GM18520 (cell line): ENCODE results near the gene SETDB2.

Source experiments
- ATAC-seq: cut with Tn5 transposase; IDR thresholded peaks from one replicate; pipeline ENCODE4 v1.9.1; 2021; ENCODE audit not compliant: unreplicated experiment

Gene SETDB2

DNA sequence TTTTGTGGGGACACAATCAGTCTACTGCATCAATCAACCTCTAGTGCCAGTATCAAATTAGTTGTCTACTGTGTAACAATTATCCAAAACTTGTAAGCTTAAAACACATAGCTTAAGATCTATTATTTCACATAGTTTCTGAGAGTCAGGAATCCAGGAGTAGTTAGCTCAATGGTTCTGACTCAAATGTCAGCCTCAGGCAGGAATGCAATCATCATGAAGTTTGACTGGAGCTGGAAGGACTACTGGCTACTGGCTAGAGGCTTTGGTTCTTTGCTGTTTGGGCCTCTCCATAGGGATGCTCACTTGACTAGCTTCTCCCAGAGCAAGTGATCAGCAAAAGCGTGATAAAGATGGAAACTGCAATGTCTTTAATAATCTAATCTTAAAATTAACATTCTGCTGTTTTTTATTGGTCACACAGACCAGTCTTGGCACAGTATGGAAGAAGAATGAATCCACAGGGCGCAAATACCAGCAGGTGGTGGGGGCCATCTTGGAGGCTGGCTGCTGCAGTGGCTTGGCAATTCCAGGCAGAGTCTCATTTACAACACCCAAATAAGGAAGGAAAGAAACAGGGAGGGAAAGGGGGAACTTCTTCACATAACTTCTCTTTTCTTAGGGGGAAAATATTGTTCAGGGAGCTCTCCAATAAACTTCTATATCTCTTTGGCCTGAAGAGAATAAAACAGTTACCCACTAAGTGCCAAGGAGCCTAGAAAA is 15.9 kb upstream of the SETDB2 start:
- ATAC-seq = no peak

DNA sequence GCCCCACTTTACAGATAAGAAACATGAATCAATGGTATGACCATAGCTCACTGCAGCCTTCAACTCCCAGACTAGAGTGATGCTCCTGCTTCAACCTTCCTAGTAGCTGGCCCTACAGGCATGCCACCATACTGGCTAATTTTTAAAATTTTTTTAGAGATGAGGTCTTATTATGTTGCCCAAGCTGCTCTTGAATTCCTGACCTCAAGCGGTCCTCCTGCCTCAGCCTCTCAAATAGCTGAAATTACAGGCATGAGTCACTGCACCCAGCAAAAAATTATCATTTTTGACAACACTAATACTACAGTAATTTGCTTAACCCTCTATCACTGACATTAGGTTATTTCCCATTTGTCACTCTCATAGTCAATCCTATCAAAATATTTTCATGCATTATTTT is 15.0 kb upstream of the SETDB2 start:
- ATAC-seq = no peak

GRCh38 chr13:49435992-49436391 is 8.1 kb upstream of the SETDB2 start:
- ATAC-seq = no peak

DNA sequence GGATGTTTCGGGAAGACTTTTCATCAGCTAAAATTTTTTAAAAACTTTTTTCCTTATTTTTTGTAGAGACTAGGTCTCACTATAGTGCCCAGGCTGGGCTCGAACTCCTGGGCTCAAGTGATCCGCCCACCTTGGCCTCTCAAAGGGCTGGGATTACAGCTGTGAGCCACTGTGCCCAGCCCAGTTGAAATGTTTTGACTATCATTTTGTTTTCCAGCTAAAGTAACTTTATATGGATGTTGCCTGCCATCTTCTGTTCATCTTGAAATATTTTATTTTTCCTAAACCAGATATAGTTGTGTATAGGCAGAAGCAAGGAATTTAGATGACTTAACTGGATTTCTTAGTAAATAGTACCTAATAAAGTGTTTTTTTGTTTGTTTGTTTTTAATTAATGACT is 7.2 kb upstream of the SETDB2 start:
- ATAC-seq = no peak

DNA sequence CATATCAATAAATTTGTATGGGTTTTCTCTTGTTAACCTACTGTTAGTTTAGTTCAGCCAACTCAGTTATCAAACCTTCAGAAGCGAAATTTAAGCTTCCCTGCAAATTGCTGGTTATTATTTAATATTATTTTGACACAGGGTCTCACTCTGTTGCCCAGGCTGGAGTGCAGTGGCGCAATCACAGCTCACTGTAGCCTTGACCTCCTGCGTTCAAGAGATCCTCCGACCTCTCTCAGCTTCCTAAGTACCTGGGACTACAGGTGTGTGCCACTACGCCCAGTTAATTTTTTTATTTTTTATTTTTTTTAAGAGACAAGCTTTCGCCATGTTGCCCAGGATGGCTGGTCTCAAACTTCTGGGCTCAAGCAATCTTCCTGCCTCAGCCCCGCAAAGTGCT is 6.4 kb upstream of the SETDB2 start:
- ATAC-seq = no peak

GRCh38 chr13:49439609-49440008 is 4.5 kb upstream of the SETDB2 start:
- ATAC-seq = no peak

DNA sequence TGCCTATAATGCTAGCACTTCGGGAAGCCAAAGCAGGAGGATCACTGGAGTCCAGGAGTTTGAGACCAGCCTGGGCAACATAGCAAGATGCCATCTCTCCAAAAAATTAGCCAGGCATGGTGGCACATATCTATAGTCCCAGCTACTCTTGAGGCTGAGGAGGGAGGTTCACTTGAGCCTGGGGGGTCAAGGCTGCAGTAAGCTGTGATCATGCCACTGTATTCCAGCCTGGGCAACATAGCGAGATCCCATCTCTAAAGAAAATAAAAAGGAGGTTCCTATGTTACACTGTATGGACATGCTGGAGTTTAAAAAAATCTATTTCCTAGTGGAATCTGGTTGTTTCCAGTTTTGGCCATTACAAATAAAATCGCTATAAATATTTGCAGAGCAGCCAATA is 2.8 kb upstream of the SETDB2 start:
- ATAC-seq = no peak

- no peak for ATAC-seq
Measured at GRCh38 chr13:49441846-49442245, 2.2 kb upstream of the SETDB2 start.

DNA sequence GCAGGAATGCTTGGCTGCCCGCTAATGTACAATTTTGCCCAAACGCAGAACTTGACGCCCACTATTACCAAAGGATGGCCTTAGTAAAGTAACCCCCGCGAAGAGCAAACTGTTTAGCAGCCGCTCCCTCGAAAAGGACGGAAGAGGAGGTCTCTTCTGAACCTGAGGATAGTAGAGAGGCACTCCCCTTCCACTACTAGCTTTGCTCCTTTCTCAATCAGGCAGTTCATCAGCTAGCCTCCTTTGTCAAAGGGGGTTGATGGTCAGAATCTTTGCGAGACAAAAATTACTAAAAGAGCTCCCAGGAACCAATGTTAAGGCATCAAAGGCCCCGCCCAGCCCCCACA is 744 bp upstream of the SETDB2 start:
- no peak for ATAC-seq

DNA sequence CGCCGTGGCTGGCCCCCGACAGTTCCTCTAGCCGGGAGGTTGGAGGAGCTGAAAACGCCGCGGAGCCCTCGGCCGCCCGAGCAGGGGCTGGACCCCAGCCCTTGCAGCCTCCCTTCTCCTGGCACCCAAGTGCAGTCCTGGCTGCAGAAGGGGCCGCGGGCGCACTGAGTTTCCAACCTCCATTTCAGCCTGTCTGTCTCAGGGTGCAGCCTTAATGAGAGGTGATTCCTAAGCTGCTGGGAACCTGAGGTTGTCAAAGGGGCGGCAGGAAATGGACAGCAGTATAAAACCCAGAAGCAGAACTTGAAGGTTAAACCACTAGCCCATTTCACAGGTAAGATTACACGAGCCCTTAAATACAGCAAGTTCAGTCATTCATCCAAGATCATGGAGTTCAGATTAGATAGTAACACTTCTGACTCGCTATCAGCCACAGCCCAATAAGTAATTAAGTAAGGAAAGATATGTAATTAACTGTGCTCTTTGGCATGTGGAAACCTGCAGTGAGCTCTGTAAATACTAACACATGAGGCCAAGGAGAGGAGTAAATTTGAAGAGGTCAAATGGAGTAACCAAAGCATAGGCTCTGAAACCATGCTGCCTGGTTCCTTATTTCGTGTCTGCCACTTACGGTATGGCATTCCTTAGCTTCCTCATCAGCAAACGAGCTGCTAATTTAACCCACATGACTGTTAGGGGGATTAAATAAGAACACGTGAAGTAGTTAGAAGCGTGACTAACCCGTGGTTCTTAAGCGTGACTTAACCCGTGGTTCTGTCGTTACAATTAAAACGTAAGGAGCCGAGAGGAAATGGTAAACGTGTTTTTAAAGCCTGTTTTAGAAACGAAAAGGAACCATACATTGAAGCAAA is 686 bp downstream of the SETDB2 start:
- no peak for ATAC-seq

DNA sequence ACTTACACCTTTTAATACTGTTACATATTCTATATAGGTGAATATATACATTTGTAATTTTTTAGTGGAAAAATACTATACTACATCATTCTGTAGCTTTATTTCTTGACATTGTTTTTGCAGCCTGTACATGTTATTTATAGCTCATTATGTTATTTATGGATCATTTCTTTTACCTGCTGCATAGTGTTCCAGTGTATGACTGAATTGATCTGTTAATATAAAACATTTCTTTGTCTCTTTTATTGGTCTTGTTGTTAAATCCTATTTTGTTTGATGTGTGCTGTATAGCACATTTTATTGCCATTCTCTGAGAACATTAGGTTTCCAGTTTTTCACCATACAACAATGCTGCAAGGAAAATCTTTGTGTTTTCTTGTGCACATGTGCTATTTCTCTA is 2.4 kb downstream of the SETDB2 start:
- no peak for ATAC-seq

DNA sequence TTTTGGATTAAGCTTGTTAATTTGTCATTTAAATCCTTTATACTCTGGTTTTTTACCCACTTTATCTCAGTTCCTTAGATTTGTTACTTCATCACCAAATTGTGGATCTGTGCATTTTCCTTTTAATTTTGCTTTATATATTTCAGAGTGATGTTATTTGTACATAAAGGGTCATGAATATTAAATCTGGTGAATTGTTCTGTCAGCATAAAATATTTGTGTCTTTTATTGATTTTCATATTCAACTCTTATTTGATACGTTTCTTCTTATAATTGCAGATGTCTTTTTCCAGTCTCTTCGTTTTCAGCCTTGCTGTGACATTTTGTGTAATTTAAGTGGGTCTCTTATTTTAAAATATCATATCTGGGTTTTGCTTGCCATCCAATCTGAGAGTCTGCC is 4.7 kb downstream of the SETDB2 start:
- no peak for ATAC-seq

DNA sequence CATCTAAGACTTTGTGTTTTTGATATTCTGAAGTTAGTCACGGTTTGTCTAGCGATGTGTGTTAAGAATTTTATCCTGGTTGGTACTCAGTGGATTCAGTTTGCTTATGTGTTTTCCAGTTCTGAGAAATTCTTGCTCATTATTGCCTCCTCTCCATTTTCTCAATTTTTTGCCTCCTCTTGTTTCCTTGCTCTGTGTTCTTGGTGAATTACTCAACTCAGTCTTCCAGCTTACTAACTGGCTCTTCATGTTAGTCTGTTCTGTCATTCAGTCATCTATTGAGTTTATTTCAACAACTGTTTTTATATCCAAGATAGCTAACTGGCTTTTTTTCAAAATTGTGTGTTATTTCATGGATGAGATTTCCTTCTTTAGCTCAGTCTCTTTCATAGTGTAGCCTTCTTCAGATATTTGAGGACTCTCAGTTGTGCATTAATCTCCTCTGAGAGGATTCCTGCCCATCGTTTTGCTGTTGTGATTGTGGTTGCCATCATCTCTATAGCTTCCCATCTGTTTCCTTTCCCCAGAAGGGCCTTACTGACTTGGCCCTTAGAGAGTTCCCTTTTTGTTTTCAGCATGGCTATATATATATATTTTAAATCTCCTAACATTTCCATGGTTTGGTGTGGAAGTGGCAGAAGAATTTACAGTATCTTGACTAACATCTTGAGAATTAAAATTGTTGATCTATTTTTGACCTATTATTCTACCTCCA is 6.2 kb downstream of the SETDB2 start:
- no peak for ATAC-seq

DNA sequence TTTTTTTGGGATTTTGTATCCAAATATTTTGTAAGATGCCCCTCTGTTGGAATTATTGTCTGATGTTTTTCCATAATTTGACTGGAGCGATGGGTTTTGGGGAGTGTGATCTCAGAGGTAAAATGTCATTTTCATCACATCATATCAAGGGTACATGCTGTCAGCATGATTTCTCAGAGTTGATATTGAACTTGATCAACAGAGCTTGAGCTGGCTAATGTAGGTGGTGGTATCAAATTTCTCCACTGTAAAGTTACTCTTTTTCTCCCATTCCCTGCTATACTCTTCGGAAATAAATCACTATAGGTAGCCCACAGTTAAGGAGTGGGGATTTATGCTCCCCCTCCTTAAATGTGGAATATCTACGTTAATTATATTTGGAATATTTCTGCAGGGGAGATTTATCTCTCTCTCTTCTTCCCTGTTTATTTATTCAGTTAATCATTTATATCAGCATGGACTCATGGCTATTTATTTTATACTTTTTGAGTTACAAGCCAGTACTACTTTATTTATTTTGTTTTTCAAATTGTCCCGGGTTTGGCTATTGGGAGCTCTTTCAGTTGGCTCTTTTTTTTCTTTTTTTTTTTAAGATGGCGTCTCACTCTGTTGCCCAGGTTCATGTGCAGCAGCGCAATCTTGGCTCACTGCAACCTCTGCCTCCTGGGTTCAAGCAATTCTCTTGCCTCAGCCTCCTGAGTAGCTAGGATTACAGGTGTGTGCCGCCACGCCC is 8.8 kb downstream of the SETDB2 start:
- ATAC-seq = no peak

DNA sequence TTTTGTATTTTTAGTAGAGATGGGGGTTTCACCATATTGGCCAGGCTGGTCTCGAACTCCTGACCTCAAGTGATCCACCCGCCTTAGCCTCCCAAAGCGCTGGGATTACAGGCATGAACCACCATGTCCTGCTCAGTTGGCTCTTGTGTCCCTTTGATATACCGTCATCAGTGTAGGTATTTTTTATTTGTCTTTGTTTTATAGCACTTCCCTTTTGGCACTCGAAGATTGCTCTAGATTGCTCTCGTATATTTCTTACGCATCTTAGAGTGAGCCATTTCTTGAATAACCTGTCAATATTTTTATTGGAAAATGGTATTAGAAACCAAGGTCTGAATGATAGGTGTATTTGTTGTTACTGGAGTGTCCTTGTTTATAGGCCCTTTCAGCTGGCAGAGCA is 9.4 kb downstream of the SETDB2 start:
- no peak for ATAC-seq

DNA sequence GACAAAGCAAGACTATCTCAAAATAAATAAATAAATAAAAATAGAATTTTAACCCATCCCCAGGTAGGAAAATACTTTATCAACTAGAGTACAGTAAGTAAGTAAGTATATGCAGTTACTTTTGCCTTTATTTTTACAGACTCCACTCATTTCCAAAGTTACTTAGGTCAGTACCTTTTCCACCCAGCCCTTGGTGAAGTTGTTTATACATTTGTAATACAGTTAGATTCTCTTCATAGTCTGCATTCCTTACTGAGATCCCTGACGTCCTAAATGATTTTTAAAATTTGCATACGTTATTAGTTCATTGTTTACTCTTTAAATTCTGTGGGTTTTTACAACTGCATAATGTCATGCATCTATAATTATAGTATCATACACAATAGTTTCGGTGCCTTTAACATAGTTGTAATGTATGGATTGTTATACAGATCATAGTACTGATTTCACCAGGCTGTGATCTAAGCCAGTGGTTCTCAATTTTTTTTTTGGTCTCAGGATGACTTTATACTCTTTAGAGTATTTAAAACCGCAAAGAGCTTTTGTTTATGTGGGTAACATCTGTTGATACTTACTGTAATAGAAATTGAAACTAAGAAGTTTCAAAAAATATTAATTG is 10.4 kb downstream of the SETDB2 start:
- ATAC-seq = peak; percentile 88

DNA sequence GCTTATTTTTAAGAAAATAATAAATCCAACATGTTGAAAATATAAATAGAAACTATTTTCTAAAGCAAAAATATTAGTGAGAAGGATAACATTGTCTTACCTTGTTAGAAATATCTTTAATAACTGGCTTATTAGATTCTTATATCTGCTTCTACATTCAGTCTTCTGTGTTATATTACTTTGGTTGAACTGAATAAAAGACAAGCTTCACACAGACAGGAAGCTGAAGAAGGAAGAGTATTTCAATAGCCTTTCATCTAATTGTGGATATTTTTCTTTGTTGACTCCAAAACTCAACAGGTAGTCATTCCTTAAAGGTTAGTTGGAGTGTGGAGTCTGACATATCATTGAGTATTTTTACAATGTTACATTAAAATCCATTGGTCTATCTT is 10.9 kb downstream of the SETDB2 start:
- peak; percentile 14 for ATAC-seq

- no peak for ATAC-seq
Measured at GRCh38 chr13:49456156-49456555, 12.1 kb downstream of the SETDB2 start.

GRCh38 chr13:49457221-49457620 is 13.1 kb downstream of the SETDB2 start:
- ATAC-seq = no peak

GRCh38 chr13:49459580-49459979 is 15.5 kb downstream of the SETDB2 start:
- no peak for ATAC-seq

GRCh38 chr13:49464085-49464484 is 20.0 kb downstream of the SETDB2 start:
- no peak for ATAC-seq
